Astrocyte (in vitro differentiated cells and primary cell): ENCODE measurements around the gene C1orf232. TPM values are rescaled to one million over a fixed set of nuclear protein-coding genes. Genes with fewer than 3 reads are reported as not detected.

Experiments
- DNase-seq: peaks from one replicate; pipeline ENCODE4 v3.0.0-alpha.2; 2010; ENCODE audit warnings: low read depth
- FAIRE-seq: peaks from 2 replicates; lab custom pipeline; 2011; peaks lifted over from hg19 to GRCh38; lab: Jason Lieb, UNC
- H2AFZ ChIP-seq: 2 replicates; pipeline ENCODE4 v1.6.0; 2012; ENCODE audit warnings: low read depth, low read length, inconsistent platforms
- H3K27ac ChIP-seq: 2 replicates; pipeline ENCODE4 v1.5.1; 2011; ENCODE audit warnings: low read depth, low read length, inconsistent platforms
- H3K27me3 ChIP-seq: 2 replicates; pipeline ENCODE4 v1.6.0; 2011; ENCODE audit warnings: low read length, inconsistent platforms; ENCODE audit not compliant: insufficient read depth
- H3K36me3 ChIP-seq: 2 replicates; pipeline ENCODE4 v1.5.1; 2011; ENCODE audit warnings: low read length, inconsistent platforms; ENCODE audit not compliant: insufficient read depth
- H3K4me1 ChIP-seq: 2 replicates; pipeline ENCODE4 v1.5.1; 2011; ENCODE audit warnings: low read length, inconsistent platforms; ENCODE audit not compliant: insufficient read depth
- H3K4me2 ChIP-seq: 2 replicates; pipeline ENCODE4 v1.6.0; 2012; ENCODE audit warnings: low read length, inconsistent platforms
- H3K4me3 ChIP-seq: 2 replicates; pipeline ENCODE4 v1.5.1; 2011; ENCODE audit warnings: low read depth, mild to moderate bottlenecking, low read length, inconsistent platforms; ENCODE audit not compliant: insufficient read depth
- H3K79me2 ChIP-seq: 2 replicates; pipeline ENCODE4 v1.6.0; 2012; ENCODE audit warnings: mild to moderate bottlenecking, low read length, inconsistent platforms; ENCODE audit not compliant: insufficient read depth
- H3K9ac ChIP-seq: 2 replicates; pipeline ENCODE4 v1.6.0; 2012; ENCODE audit warnings: mild to moderate bottlenecking, low read length, inconsistent platforms
- H3K9me3 ChIP-seq: 2 replicates; pipeline ENCODE4 v1.5.1; 2012; ENCODE audit warnings: low read depth, mild to moderate bottlenecking, low read length, inconsistent platforms; ENCODE audit not compliant: insufficient read depth
- H4K20me1 ChIP-seq: 2 replicates; pipeline ENCODE4 v1.6.0; 2012; ENCODE audit warnings: low read length, inconsistent platforms; ENCODE audit not compliant: insufficient read depth
- H3K27ac Mint-ChIP-seq: one replicate; pipeline ENCODE4 v1.8.0; 2021; ENCODE audit warnings: mild to moderate bottlenecking, mixed read lengths; ENCODE audit not compliant: unreplicated experiment
- H3K27me3 Mint-ChIP-seq: one replicate; pipeline ENCODE4 v1.8.0; 2021; ENCODE audit warnings: low read depth, mixed read lengths; ENCODE audit not compliant: unreplicated experiment
- H3K36me3 Mint-ChIP-seq: one replicate; pipeline ENCODE4 v1.8.0; 2021; ENCODE audit warnings: low read depth, mixed read lengths; ENCODE audit not compliant: unreplicated experiment
- H3K4me1 Mint-ChIP-seq: one replicate; pipeline ENCODE4 v1.8.0; 2021; ENCODE audit warnings: low read depth, mixed read lengths; ENCODE audit not compliant: unreplicated experiment
- H3K4me3 Mint-ChIP-seq: one replicate; pipeline ENCODE4 v1.8.0; 2021; ENCODE audit warnings: mild to moderate bottlenecking, moderate library complexity, mixed read lengths; ENCODE audit not compliant: unreplicated experiment
- H3K9me3 Mint-ChIP-seq: one replicate; pipeline ENCODE4 v1.8.0; 2021; ENCODE audit warnings: mild to moderate bottlenecking, mixed read lengths; ENCODE audit not compliant: unreplicated experiment
- CTCF ChIP-seq: IDR thresholded peaks from 2 replicates; pipeline ENCODE4 v1.5.1; 2011; ENCODE audit warnings: low read depth, mild to moderate bottlenecking, inconsistent platforms, low read length, moderate library complexity; ENCODE audit not compliant: insufficient read depth
- EZH2 ChIP-seq: IDR thresholded peaks from 2 replicates; pipeline ENCODE4 v1.6.1; 2012; ENCODE audit warnings: mild to moderate bottlenecking, low read length, inconsistent platforms; ENCODE audit not compliant: insufficient read depth
- total RNA-seq: library from RNA; stranded (reverse); gene quantifications from 2 replicates; pipeline ENCODE4 v1.2.1, GENCODE V29; 2021

The C1orf232 gene
- total RNA-seq, 1 donor from 2014 or later = not detected

- Histone ChIP-seq H3K27me3 (no peaks in the 10 kb centered on the region), H3K4me2 (no peak overlapping the region), H3K27ac (no peak overlapping the region), H3K4me3 (no peak overlapping the region), H3K36me3 (no peaks in the 10 kb centered on the region), H3K79me2 (no peaks in the 10 kb centered on the region), H3K9me3 (no peaks in the 10 kb centered on the region), H4K20me1 (no peaks in the 10 kb centered on the region), H3K9ac (no peak overlapping the region), H3K4me1 (peaks cover 9% of the 10 kb centered on the region), H2AFZ (no peak overlapping the region)
- peaks cover 2% of the 10 kb centered on the region for H3K27me3 Mint-ChIP-seq
- FAIRE-seq (no peak), DNase-seq (no peak)
- H3K9me3 Mint-ChIP-seq = no peaks in the 10 kb centered on the region
- TF ChIP-seq CTCF = no peak
- TF ChIP-seq EZH2 = no peak
- no peaks in the 10 kb centered on the region for H3K36me3 Mint-ChIP-seq
- no peak overlapping the region for H3K4me3 Mint-ChIP-seq
- peaks cover 14% of the 10 kb centered on the region for H3K4me1 Mint-ChIP-seq
- no peak overlapping the region for H3K27ac Mint-ChIP-seq
These were observed 41.3 kb downstream of the C1orf232 start for GRCh38 chr1:26127235-26128163.

- FAIRE-seq = no peak
- Mint-ChIP-seq H3K4me1 (peaks cover 15% of the 10 kb centered on the region), H3K27me3 (no peaks in the 10 kb centered on the region), H3K27ac (no peak overlapping the region), H3K36me3 (peaks cover 3% of the 10 kb centered on the region), H3K9me3 (no peaks in the 10 kb centered on the region), H3K4me3 (no peak overlapping the region)
- no peak overlapping the region for H3K4me2 ChIP-seq
- no peak for TF ChIP-seq CTCF
- TF ChIP-seq EZH2 = no peak
- H3K9ac ChIP-seq = no peak overlapping the region
- no peaks in the 10 kb centered on the region for H4K20me1 ChIP-seq
- H3K27ac ChIP-seq = no peak overlapping the region
- H2AFZ ChIP-seq = no peak overlapping the region
- peaks cover 9% of the 10 kb centered on the region for H3K4me1 ChIP-seq
- H3K79me2 ChIP-seq = no peaks in the 10 kb centered on the region
- H3K36me3 ChIP-seq = peaks cover 4% of the 10 kb centered on the region
- no peaks in the 10 kb centered on the region for H3K27me3 ChIP-seq
- DNase-seq = peak; percentile 60
- no peak overlapping the region for H3K4me3 ChIP-seq
- no peaks in the 10 kb centered on the region for H3K9me3 ChIP-seq
These were observed 42.3 kb downstream of the C1orf232 start for GRCh38 chr1:26126321-26127084.
